SU-DHL-6 (cell line): Measurements from ENCODE around the gene ARID5A.

Source experiments
- H2AFZ ChIP-seq: fragments of 200-600 bp; sonication (generic); 2 replicates; pipeline ENCODE4 v1.6.1; 2014; ENCODE audit warnings: low read depth, mild to moderate bottlenecking, moderate library complexity, mixed read lengths, antibody characterized with exemption, low read length; ENCODE audit not compliant: severe bottlenecking
- H3F3A ChIP-seq: fragments of 200-600 bp; shearing (Covaris generic); 2 replicates; pipeline ENCODE4 v1.6.0; 2016; ENCODE audit warnings: antibody characterized with exemption, mild to moderate bottlenecking; ENCODE audit not compliant: insufficient read depth
- H3K27ac ChIP-seq: fragments of 200-600 bp; sonication (generic); 2 replicates; pipeline ENCODE4 v1.5.1; 2016; ENCODE audit warnings: low read depth, mild to moderate bottlenecking, low read length, moderate library complexity, mixed read lengths
- H3K27me3 ChIP-seq: fragments of 200-600 bp; sonication (generic), shearing (Covaris generic); 2 replicates; pipeline ENCODE4 v1.6.0; 2014; ENCODE audit warnings: mild to moderate bottlenecking, low read length
- H3K36me3 ChIP-seq: fragments of 200-600 bp; sonication (generic); 2 replicates; pipeline ENCODE4 v1.6.1; 2014; ENCODE audit warnings: mild to moderate bottlenecking, low read length, mixed read lengths
- H3K4me2 ChIP-seq: fragments of 300-600, 200-600 bp; shearing (Covaris generic), sonication (generic); 2 replicates; pipeline ENCODE4 v1.6.0; 2014; ENCODE audit warnings: low read length, low read depth, mild to moderate bottlenecking; ENCODE audit not compliant: poor library complexity, severe bottlenecking
- H3K4me3 ChIP-seq: fragments of 200-600 bp; sonication (generic); 2 replicates; pipeline ENCODE4 v1.5.1; 2014; ENCODE audit warnings: antibody characterized with exemption, low read length, mild to moderate bottlenecking, mixed read lengths; ENCODE audit not compliant: insufficient read depth, poor library complexity, severe bottlenecking
- H3K79me2 ChIP-seq: fragments of 200-600 bp; sonication (generic); 2 replicates; pipeline ENCODE4 v1.6.1; 2014; ENCODE audit warnings: mild to moderate bottlenecking, low read length, moderate library complexity; ENCODE audit not compliant: insufficient read depth
- H3K9ac ChIP-seq: fragments of 200-600 bp; sonication (generic); 2 replicates; pipeline ENCODE4 v1.7.0; 2014; ENCODE audit warnings: mild to moderate bottlenecking, low read length
- H3K9me2 ChIP-seq: fragments of 200-600 bp; sonication (generic); replicated peaks from 2 replicates; pipeline ENCODE4 v1.6.1; 2014; ENCODE audit warnings: low read length; ENCODE audit not compliant: insufficient read depth
- H3K9me3 ChIP-seq: fragments of 200-600 bp; sonication (generic); 2 replicates; pipeline ENCODE4 v1.6.1; 2014; ENCODE audit warnings: low read length, mixed read lengths; ENCODE audit not compliant: insufficient read depth
- H4K20me1 ChIP-seq: fragments of 200-600 bp; sonication (generic); 2 replicates; pipeline ENCODE4 v1.6.1; 2014; ENCODE audit warnings: low read depth, mild to moderate bottlenecking, antibody characterized with exemption, low read length, moderate library complexity, mixed read lengths
- CTCF ChIP-seq: fragments of 200-600 bp; sonication (generic); IDR thresholded peaks from one replicate; pipeline ENCODE4 v1.5.1; 2017; ENCODE audit warnings: antibody characterized with exemption, mild to moderate bottlenecking, low read length, moderate library complexity; ENCODE audit not compliant: insufficient read depth, poor library complexity, severe bottlenecking
- EZH2phosphoT487 ChIP-seq: fragments of 200-600 bp; sonication (generic), shearing (Covaris generic); conservative IDR thresholded peaks from 2 replicates; pipeline ENCODE4 v1.6.1; 2018; ENCODE audit warnings: mild to moderate bottlenecking, antibody characterized with exemption, low read length, moderate library complexity, mixed read lengths

Gene ARID5A

GRCh38 chr2:96541398-96542152 is 5.0 kb downstream of the ARID5A start:
- no peak overlapping the region for H2AFZ ChIP-seq
- H3K4me3 ChIP-seq: no peak overlapping the region
- no peaks in the 10 kb centered on the region for H3K27me3 ChIP-seq
- H3K79me2 ChIP-seq: no peaks in the 10 kb centered on the region
- H3F3A ChIP-seq: no peaks in the 10 kb centered on the region
- no peak overlapping the region for H3K27ac ChIP-seq
- no peak overlapping the region for H3K9ac ChIP-seq
- H3K36me3 ChIP-seq: no peaks in the 10 kb centered on the region; the same call in 1 of the 2 replicates
- no peaks in the 10 kb centered on the region for H3K9me2 ChIP-seq
- peaks cover 6% of the 10 kb centered on the region; the same call in 1 of the 2 replicates for H4K20me1 ChIP-seq
- TF ChIP-seq CTCF (no peak), EZH2phosphoT487 (no peak)
- no peaks in the 10 kb centered on the region for H3K9me3 ChIP-seq
- no peak overlapping the region for H3K4me2 ChIP-seq

GRCh38 chr2:96542357-96542977 is 5.9 kb downstream of the ARID5A start:
- TF ChIP-seq CTCF (no peak), EZH2phosphoT487 (no peak)
- H2AFZ ChIP-seq: no peak overlapping the region
- no peaks in the 10 kb centered on the region; the same call in 1 of the 2 replicates for H3K36me3 ChIP-seq
- H3K27me3 ChIP-seq: no peaks in the 10 kb centered on the region
- H3K27ac ChIP-seq: no peak overlapping the region
- no peak overlapping the region for H3K9ac ChIP-seq
- H3K9me3 ChIP-seq: no peaks in the 10 kb centered on the region
- H3K4me2 ChIP-seq: no peak overlapping the region
- H3F3A ChIP-seq: no peaks in the 10 kb centered on the region
- H3K9me2 ChIP-seq: no peaks in the 10 kb centered on the region
- peaks cover 6% of the 10 kb centered on the region; the same call in 1 of the 2 replicates for H4K20me1 ChIP-seq
- H3K79me2 ChIP-seq: no peaks in the 10 kb centered on the region
- no peak overlapping the region for H3K4me3 ChIP-seq

- Histone ChIP-seq H3K4me2 (no peak overlapping the region), H3K4me3 (no peak overlapping the region), H3K36me3 (no peaks in the 10 kb centered on the region; the same call in 1 of the 2 replicates), H3K9ac (no peak overlapping the region), H3K9me2 (no peaks in the 10 kb centered on the region), H3K79me2 (no peaks in the 10 kb centered on the region), H3F3A (no peaks in the 10 kb centered on the region), H4K20me1 (no peaks in the 10 kb centered on the region), H3K27ac (no peak overlapping the region), H3K27me3 (no peaks in the 10 kb centered on the region), H3K9me3 (no peaks in the 10 kb centered on the region), H2AFZ (no peak overlapping the region)
- TF ChIP-seq CTCF: no peak
- TF ChIP-seq EZH2phosphoT487: no peak
Measured at GRCh38 chr2:96546321-96546720, 9.8 kb downstream of the ARID5A start.
